H9 (cell line): ENCODE results near the gene NSMCE4A. TPM values are rescaled to one million over a fixed set of nuclear protein-coding genes. Genes with fewer than 3 reads are reported as not detected.
"Not testable (repeated sequence)": the region's sequence is repeated elsewhere in the genome, so short reads cannot be mapped to it uniquely, and the experiment has no call there.

Experiments
- DNase-seq: peaks from one replicate; pipeline ENCODE4 v3.0.0-alpha.2; 2017
- H2AFZ ChIP-seq: one replicate; pipeline ENCODE4 v1.6.1; 2013; ENCODE audit warnings: mild to moderate bottlenecking, low read length, control low read depth, moderate library complexity
- H2AK5ac ChIP-seq: 2 replicates; pipeline ENCODE4 v1.6.1; 2013; ENCODE audit warnings: low read length, control low read depth, mixed read lengths; ENCODE audit not compliant: insufficient read length
- H2BK120ac ChIP-seq: one replicate; pipeline ENCODE4 v1.6.1; 2013; ENCODE audit warnings: low read depth, mild to moderate bottlenecking, low read length, control low read depth, inconsistent platforms; ENCODE audit not compliant: poor library complexity, severe bottlenecking
- H2BK12ac ChIP-seq: 2 replicates; pipeline ENCODE4 v1.6.1; 2013; ENCODE audit warnings: low read length, control low read depth, mixed read lengths, low read depth; ENCODE audit not compliant: insufficient read length
- H2BK15ac ChIP-seq: 2 replicates; pipeline ENCODE4 v1.6.1; 2013; ENCODE audit warnings: low read depth, low read length, control low read depth
- H2BK20ac ChIP-seq: one replicate; pipeline ENCODE4 v1.6.1; 2013; ENCODE audit warnings: low read depth, mild to moderate bottlenecking, low read length, control low read depth, inconsistent platforms; ENCODE audit not compliant: poor library complexity, severe bottlenecking
- H2BK5ac ChIP-seq: 2 replicates; pipeline ENCODE4 v1.6.1; 2013; ENCODE audit warnings: low read length, control low read depth, mixed read lengths; ENCODE audit not compliant: insufficient read length
- H3K14ac ChIP-seq: 2 replicates; pipeline ENCODE4 v1.6.1; 2013; ENCODE audit warnings: low read length, control low read depth; ENCODE audit not compliant: insufficient read depth
- H3K18ac ChIP-seq: 2 replicates; pipeline ENCODE4 v1.6.1; 2013; ENCODE audit warnings: low read depth, mild to moderate bottlenecking, mixed read lengths, low read length, control low read depth; ENCODE audit not compliant: insufficient read length
- H3K23ac ChIP-seq: 2 replicates; pipeline ENCODE4 v1.6.1; 2013; ENCODE audit warnings: low read length, control low read depth, mixed read lengths, low read depth; ENCODE audit not compliant: insufficient read length
- H3K23me2 ChIP-seq: 2 replicates; pipeline ENCODE4 v1.6.1; 2013; ENCODE audit warnings: low read depth, mild to moderate bottlenecking, mixed read lengths, low read length, control low read depth; ENCODE audit not compliant: insufficient read length, poor library complexity, severe bottlenecking
- H3K27ac ChIP-seq: 2 replicates; pipeline ENCODE4 v1.5.1; 2013; ENCODE audit warnings: low read length, control low read depth, mixed read lengths, low read depth; ENCODE audit not compliant: insufficient read length
- H3K27me3 ChIP-seq: 2 replicates; pipeline ENCODE4 v1.6.1; 2013; ENCODE audit warnings: low read length, control low read depth, inconsistent platforms; ENCODE audit not compliant: insufficient read depth
- H3K4ac ChIP-seq: 2 replicates; pipeline ENCODE4 v1.6.1; 2013; ENCODE audit warnings: low read depth, mild to moderate bottlenecking, control low read depth, inconsistent platforms, low read length, moderate library complexity
- H3K4me1 ChIP-seq: 2 replicates; pipeline ENCODE4 v1.6.1; 2013; ENCODE audit warnings: low read length, control low read depth, inconsistent platforms; ENCODE audit not compliant: insufficient read depth
- H3K4me2 ChIP-seq: 2 replicates; pipeline ENCODE4 v1.6.1; 2013; ENCODE audit warnings: low read length, control low read depth, mixed read lengths; ENCODE audit not compliant: insufficient read length, insufficient read depth
- H3K56ac ChIP-seq: 2 replicates; pipeline ENCODE4 v1.6.1; 2013; ENCODE audit warnings: low read depth, mild to moderate bottlenecking, mixed read lengths, low read length, control low read depth; ENCODE audit not compliant: insufficient read length
- H3K79me1 ChIP-seq: 2 replicates; pipeline ENCODE4 v1.6.1; 2013; ENCODE audit warnings: low read depth, mild to moderate bottlenecking, moderate library complexity, low read length, control low read depth, inconsistent platforms; ENCODE audit not compliant: insufficient read depth, poor library complexity, severe bottlenecking
- H3K79me2 ChIP-seq: 2 replicates; pipeline ENCODE4 v1.6.1; 2013; ENCODE audit warnings: low read length, control low read depth, inconsistent platforms; ENCODE audit not compliant: insufficient read depth
- H3K9ac ChIP-seq: 2 replicates; pipeline ENCODE4 v1.6.1; 2013; ENCODE audit warnings: low read length, control low read depth, mixed read lengths; ENCODE audit not compliant: insufficient read length; ENCODE audit errors: extremely low read depth
- H3K9me3 ChIP-seq: one replicate; pipeline ENCODE4 v1.6.1; 2013; ENCODE audit warnings: low read depth, low read length, inconsistent platforms; ENCODE audit not compliant: control insufficient read depth
- H3T11ph ChIP-seq: one replicate; pipeline ENCODE4 v1.6.1; 2013; ENCODE audit warnings: mild to moderate bottlenecking, low read length, control low read depth, inconsistent platforms
- H4K20me1 ChIP-seq: one replicate; pipeline ENCODE4 v1.6.1; 2013; ENCODE audit not compliant: control insufficient read depth, insufficient read length, insufficient read depth
- H4K5ac ChIP-seq: 2 replicates; pipeline ENCODE4 v1.6.1; 2013; ENCODE audit warnings: low read depth, mild to moderate bottlenecking, mixed read lengths, low read length, control low read depth; ENCODE audit not compliant: insufficient read length
- H4K8ac ChIP-seq: replicated peaks from 2 replicates; pipeline ENCODE4 v1.6.1; 2013; ENCODE audit warnings: low read length, control low read depth, mixed read lengths, low read depth; ENCODE audit not compliant: insufficient read length
- H4K91ac ChIP-seq: 2 replicates; pipeline ENCODE4 v1.6.1; 2013; ENCODE audit warnings: low read depth, mild to moderate bottlenecking, moderate library complexity, mixed read lengths, low read length, control low read depth; ENCODE audit not compliant: insufficient read length
- H3K27ac Mint-ChIP-seq, 3 experiments: 2 replicates in 2 of 3; 3 replicates in 1 of 3; pipeline ENCODE4 v1.8.0; 2020 to 2021; ENCODE audit warnings: mixed read lengths in 3 of 3, mild to moderate bottlenecking in 1 of 3, moderate library complexity in 1 of 3
- H3K27me3 Mint-ChIP-seq: 2 replicates; pipeline ENCODE4 v1.8.0; 2021; ENCODE audit warnings: low read depth, mild to moderate bottlenecking, moderate library complexity, mixed read lengths
- H3K36me3 Mint-ChIP-seq, 3 experiments: 2 replicates in 2 of 3; 3 replicates in 1 of 3; pipeline ENCODE4 v1.8.0; 2020 to 2021; ENCODE audit warnings: low read depth in 3 of 3, mixed read lengths in 3 of 3; ENCODE audit not compliant: insufficient read depth in 1 of 3
- H3K4me1 Mint-ChIP-seq, 2 experiments: 2 replicates each; pipeline ENCODE4 v1.8.0; 2020; ENCODE audit warnings: mixed read lengths in 2 of 2
- H3K4me3 Mint-ChIP-seq, 2 experiments: 2 replicates in 1 of 2; 3 replicates in 1 of 2; pipeline ENCODE4 v1.8.0; 2020 to 2021; ENCODE audit warnings: mild to moderate bottlenecking in 2 of 2, mixed read lengths in 2 of 2, moderate library complexity in 1 of 2
- H3K9me3 Mint-ChIP-seq, 2 experiments: 2 replicates in 1 of 2; 3 replicates in 1 of 2; pipeline ENCODE4 v1.8.0; 2020; ENCODE audit warnings: mild to moderate bottlenecking in 2 of 2, mixed read lengths in 2 of 2, moderate library complexity in 1 of 2
- CTCF ChIP-seq: fragments of 200-600 bp; sonication (generic); conservative IDR thresholded peaks from 3 replicates; pipeline ENCODE4 v1.8.0; 2021; ENCODE audit warnings: antibody characterized with exemption, mild to moderate bottlenecking
- WGBS: extraction: QIAGEN DNeasy Blood & Tissue Kit; methylation state at CpG from one replicate; pipeline ENCODE4 v1.1.7; 2013; ENCODE audit warnings: missing lambda C conversion rate, low lambda C conversion rate, mixed read lengths; ENCODE audit not compliant: insufficient read length; ENCODE audit errors: extremely low coverage; 5-methylcytosine and 5-hydroxymethylcytosine counted together
- total RNA-seq: library from RNA; stranded (reverse); gene quantifications from 2 replicates; pipeline ENCODE4 v1.2.1, GENCODE V29; 2021

The NSMCE4A gene
- total RNA-seq, 1 experiment from 2014 or later: 59.0 TPM

GRCh38 chr10:121935702-121936101 is 39.3 kb downstream of the NSMCE4A start:
- no peak for DNase-seq
- H3K9me3 Mint-ChIP-seq: peaks cover 0 to 8% of the 10 kb centered on the region in 2 experiments; a peak in 1 of 5 replicates

GRCh38 chr10:121930268-121931085 is 44.5 kb downstream of the NSMCE4A start:
- Mint-ChIP-seq H3K27ac (peak overlapping the region in 2 of 3 experiments; percentile 74 to 77; a peak in 4 of 7 replicates), H3K36me3 (peaks cover 0 to 21% (median 5%) of the 10 kb centered on the region in 3 experiments; a peak in 3 of 7 replicates), H3K4me1 (peaks cover 23 to 27% of the 10 kb centered on the region in 2 experiments), H3K4me3 (0 out of 5 replicates have a peak overlapping the region, but pooled peaks of 1 of the 2 experiments have one; percentile 66)
- not testable (repeated sequence) for H2BK120ac ChIP-seq, H3K79me2 ChIP-seq, H3K27ac ChIP-seq, H3K9me3 ChIP-seq, H3K27me3 Mint-ChIP-seq, H3K14ac ChIP-seq, H4K20me1 ChIP-seq, H4K5ac ChIP-seq, H3K9me3 Mint-ChIP-seq, H2BK20ac ChIP-seq, H2BK12ac ChIP-seq, H3K4me2 ChIP-seq, H3K56ac ChIP-seq, H3K9ac ChIP-seq, H3K27me3 ChIP-seq, H3K79me1 ChIP-seq, H2AK5ac ChIP-seq, H3T11ph ChIP-seq, H4K8ac ChIP-seq, H2BK5ac ChIP-seq, H3K4me1 ChIP-seq, H4K91ac ChIP-seq, DNase-seq, H3K18ac ChIP-seq, H2BK15ac ChIP-seq, H3K23ac ChIP-seq, H2AFZ ChIP-seq, H3K4ac ChIP-seq, H3K23me2 ChIP-seq
- WGBS: no CpG with 5 or more reads among the region's 11 CpGs

More at GRCh38 chr10:121935702-121936101, 39.3 kb downstream of the NSMCE4A start:
- no peaks in the 10 kb centered on the region for H3K9me3 ChIP-seq
- no peak overlapping the region for H3K4me3 Mint-ChIP-seq
- WGBS: no CpG with 5 or more reads among the region's 7 CpGs
- H3K4ac ChIP-seq: no peak overlapping the region
- no peak overlapping the region for H3T11ph ChIP-seq
- no peak overlapping the region for H3K23ac ChIP-seq
- H3K18ac ChIP-seq: no peak overlapping the region
- no peaks in the 10 kb centered on the region for H3K79me1 ChIP-seq
- no peaks in the 10 kb centered on the region for H3K79me2 ChIP-seq
- no peak overlapping the region for H3K27ac ChIP-seq
- no peak overlapping the region for H3K4me2 ChIP-seq
- no peak overlapping the region for H2AK5ac ChIP-seq
- H3K27me3 ChIP-seq: no peaks in the 10 kb centered on the region
- H3K9ac ChIP-seq: no peak overlapping the region
- H4K5ac ChIP-seq: no peak overlapping the region
- H3K56ac ChIP-seq: no peak overlapping the region
- no peak overlapping the region for H2BK5ac ChIP-seq
- H2BK15ac ChIP-seq: no peak overlapping the region
- no peak overlapping the region for H2BK120ac ChIP-seq
- peaks cover 2 to 21% (median 5%) of the 10 kb centered on the region in 3 experiments; a peak in 5 of 7 replicates for H3K36me3 Mint-ChIP-seq
- H2BK20ac ChIP-seq: no peak overlapping the region
- no peak for TF ChIP-seq CTCF
- no peak overlapping the region for H2BK12ac ChIP-seq
- H4K91ac ChIP-seq: no peak overlapping the region
- no peaks in the 10 kb centered on the region for H3K27me3 Mint-ChIP-seq
- no peak overlapping the region for H3K14ac ChIP-seq
- no peaks in the 10 kb centered on the region for H3K4me1 ChIP-seq
- H4K20me1 ChIP-seq: no peaks in the 10 kb centered on the region
- H3K4me1 Mint-ChIP-seq: peaks cover 5 to 7% of the 10 kb centered on the region in 2 experiments
- H3K27ac Mint-ChIP-seq: no peak overlapping the region; a peak in 1 of 7 replicates
- no peaks in the 10 kb centered on the region for H3K23me2 ChIP-seq
- H4K8ac ChIP-seq: no peak overlapping the region
- H2AFZ ChIP-seq: no peak overlapping the region
